NCI-H1092 (cell line): ENCODE results near the gene KLHL30.

Source experiments
- DNase-seq: peaks from one replicate; lab custom pipeline; 2025; lab: John Stamatoyannopoulos, UW

The KLHL30 gene

GRCh38 chr2:238149841-238150572 is 11.5 kb downstream of the KLHL30 start:
- no peak for DNase-seq

DNA sequence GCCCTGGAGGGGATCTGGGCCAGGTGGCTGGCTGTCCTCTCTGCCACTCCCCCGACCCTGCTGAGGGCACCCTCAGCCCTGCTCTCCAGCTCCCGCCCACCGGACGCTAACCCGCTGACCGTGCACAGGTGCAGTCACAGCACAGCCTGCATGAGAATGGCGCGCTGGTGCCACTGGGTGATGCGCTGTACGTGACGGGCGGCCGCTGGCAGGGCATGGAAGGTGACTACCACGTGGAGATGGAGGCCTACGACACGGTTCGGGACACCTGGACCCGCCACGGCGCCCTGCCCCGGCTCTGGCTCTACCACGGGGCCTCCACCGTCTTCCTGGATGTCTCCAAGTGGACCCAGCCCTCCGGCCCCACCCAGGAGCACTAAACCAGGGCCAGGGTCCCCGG is 12.2 kb downstream of the KLHL30 start:
- no peak for DNase-seq

- DNase-seq: no peak
Observed at GRCh38 chr2:238151205-238151604, 12.7 kb downstream of the KLHL30 start.

DNA sequence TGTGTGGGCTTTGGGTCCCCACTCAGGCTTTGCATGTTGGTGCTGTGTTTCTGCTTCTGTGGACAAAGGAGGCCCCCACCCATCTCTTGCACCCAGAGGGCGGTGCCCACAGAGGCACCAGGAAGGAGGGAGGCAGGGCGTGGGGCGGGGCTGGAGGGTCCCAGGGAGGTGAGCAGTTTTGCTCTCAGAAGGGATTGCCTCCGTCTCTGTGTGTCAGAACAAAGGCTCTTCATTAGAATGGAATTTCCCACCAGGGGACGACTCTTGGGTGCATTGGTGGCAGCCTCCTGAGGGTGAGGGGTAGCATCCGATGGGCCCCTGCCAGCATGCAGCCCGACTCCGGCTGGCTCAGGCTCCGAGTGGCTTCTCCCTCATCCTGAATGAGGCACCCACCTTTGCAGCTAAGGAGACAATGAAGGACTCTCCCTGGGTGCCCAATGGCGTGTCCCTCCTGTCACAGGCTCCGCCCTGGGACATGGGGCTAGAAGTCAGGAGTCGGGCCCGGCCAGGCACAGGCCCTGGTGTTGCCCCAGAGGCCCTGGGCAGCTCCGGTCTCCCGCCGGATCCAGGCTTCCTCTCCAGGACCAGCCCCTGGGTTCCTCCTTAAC is 13.3 kb downstream of the KLHL30 start:
- DNase-seq: no peak

DNA sequence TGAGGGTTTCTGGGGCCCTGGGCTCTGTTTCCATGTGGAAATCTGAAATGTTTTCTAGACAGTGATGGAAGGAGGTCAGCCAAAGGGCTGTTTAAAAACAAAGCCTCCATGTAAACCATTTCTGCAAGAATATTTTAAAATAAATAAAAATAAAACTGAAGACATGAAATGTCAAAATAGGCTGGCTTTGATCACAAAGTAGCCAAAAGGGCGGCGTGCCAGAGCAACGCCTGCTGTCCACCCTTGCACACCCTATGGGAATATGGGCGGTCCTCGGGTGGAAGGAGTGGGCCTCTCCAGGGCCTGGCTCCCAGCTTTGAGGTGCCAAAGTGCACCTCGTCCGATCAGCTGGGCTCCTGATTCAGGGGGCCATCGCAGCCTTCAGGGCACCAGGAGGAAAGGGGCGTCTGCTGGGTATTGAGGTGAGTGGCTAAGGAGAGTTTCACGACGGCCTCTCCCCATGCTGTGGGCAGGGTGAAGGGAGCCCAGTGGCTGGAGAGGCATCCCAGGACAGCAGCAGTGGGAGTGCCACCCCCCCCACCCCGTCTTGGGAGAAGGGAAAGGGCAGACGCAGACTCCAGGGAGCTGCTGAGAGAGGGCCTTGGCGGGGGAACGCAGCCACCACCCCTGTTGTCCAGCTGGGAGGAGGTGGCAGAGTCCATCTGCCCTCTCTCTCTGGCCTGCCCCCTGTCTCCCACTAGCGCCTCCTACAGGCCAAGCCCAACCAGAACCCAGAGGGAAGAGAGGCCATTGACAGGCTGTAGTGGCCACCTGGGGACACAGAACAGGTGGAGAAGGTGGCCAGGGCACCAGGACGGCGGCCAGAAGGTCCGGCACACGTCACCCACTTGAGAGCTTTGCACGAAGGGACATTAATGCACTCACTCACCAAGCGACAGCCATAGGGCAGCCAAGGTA is 14.6 kb downstream of the KLHL30 start:
- DNase-seq: no peak

GRCh38 chr2:238154570-238154969 is 16.1 kb downstream of the KLHL30 start:
- no peak for DNase-seq

DNA sequence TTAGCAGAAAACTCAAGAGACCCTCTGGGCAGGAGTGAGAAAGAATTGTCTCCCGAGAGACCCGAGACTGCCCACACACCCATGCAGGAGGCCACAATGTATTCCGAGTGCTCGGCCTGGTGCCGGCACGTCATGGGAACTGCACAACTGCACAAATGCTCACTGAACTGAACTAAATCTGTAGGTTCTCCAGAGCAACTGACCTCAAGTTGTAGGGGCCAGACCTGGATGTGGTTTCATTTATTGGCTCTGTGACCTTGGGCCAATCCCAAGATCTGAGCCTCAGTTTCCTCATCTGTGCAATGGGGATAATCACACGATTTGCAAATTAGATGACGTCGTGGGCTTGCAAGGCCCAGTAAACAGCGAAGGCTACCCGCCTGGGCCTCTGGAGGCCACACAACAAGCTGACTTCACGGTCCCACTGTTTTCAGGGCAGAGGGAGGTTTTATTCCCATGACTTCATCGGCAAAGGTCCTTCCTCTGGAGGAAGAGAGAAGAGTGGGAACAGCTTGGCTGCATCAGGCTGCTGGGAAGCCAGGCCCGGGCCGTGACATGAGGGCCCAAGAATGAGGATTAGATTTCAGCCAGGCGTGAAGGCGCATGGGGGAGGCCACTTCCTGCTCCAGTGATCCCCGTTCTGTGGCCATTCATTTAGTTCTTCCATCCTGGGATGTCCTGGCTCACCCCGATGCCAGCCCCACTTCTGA is 16.7 kb downstream of the KLHL30 start:
- DNase-seq: no peak

- DNase-seq: no peak
Observed at GRCh38 chr2:238155761-238156694, 17.6 kb downstream of the KLHL30 start.

DNA sequence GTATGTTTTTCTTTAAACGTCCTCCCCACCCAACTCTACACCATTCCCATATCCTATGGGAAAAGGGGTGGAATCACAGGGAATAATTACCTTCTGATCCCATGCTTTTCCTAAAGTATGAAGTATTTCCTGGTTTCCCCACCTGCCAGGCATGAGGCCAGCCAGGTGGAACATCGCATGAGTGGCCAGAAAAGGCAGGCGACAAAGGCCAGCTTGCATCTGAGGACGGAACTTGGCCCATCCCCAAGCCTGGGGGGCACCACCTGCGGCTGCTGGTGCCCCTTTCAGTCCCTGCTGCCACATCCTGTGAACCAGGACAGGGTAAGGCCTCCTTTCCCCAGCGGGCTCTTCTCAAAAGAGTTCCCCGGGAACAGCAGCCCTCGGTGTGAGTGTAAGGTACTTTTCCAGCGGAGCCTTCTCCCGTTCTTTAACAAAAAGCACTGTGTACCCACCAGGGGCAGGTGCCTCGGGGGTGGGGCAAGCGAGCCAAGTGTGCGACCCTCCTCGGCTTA is 19.1 kb downstream of the KLHL30 start:
- DNase-seq: no peak

DNA sequence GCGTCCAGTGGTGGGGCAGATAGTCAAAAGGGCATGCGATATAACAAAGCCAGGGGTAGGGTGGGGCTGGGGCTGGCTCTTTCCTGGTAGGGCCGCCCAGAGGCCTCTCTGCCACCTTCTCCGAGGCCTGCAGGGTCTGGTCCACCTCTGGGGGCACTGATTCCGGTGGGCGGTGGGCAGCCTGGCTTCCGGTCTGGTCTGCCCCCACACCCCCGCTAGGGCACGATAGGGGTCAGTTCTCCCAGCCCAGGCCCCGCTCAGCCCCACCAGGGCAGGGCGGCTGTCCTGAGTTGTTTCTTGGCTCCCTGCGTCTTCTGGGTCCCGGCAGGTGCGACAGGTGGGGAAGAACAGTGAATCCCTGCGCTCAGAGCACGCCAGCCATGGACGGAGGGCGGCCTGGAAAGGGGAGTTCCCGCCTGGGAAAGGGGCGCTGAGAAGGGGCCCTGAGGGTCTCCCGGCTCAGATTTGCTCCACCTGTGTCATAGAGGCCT is 19.6 kb downstream of the KLHL30 start:
- no peak for DNase-seq

GRCh38 chr2:238158509-238159070 is 20.1 kb downstream of the KLHL30 start, which contains the start of gene ERFE:
Gene ERFE (plus strand): TSS chr2:238158970. CDS start chr2:238159008, 38 bp downstream.
- DNase-seq: no peak

GRCh38 chr2:238159071-238159539 is 20.6 kb downstream of the KLHL30 start:
- no peak for DNase-seq

DNA sequence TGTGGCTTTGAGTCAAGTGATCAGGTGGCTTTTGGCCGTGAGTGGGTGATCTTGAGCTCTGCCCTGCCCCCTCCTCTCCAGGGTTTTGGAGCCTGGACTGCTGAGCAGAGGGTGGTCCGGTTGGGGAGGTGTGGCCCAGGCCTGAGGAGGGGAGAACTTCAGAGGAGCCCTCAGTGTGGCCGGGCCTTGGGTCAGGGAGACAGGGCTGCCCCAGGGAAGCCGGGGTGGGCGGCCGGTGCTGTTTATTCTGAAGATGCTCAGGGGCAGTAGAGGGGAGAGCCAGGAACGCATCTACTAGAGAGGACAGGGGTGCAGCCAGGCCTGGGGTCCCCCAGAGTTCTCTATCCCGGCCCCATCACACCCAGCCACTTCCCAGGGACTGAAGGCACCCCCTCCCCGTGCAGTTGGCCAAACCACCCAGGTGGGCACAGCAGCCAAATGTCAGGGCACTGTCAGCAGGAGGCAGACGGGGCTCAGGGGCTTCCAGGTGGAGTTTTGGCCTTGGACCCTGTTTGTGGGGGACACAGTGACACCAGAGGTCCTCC is 21.3 kb downstream of the KLHL30 start:
- no peak for DNase-seq

GRCh38 chr2:238160206-238161129 is 22.0 kb downstream of the KLHL30 start:
- DNase-seq: no peak

GRCh38 chr2:238161291-238162051 is 23.0 kb downstream of the KLHL30 start:
- DNase-seq: no peak

- no peak for DNase-seq
Observed at GRCh38 chr2:238162251-238162845, 23.9 kb downstream of the KLHL30 start.

DNA sequence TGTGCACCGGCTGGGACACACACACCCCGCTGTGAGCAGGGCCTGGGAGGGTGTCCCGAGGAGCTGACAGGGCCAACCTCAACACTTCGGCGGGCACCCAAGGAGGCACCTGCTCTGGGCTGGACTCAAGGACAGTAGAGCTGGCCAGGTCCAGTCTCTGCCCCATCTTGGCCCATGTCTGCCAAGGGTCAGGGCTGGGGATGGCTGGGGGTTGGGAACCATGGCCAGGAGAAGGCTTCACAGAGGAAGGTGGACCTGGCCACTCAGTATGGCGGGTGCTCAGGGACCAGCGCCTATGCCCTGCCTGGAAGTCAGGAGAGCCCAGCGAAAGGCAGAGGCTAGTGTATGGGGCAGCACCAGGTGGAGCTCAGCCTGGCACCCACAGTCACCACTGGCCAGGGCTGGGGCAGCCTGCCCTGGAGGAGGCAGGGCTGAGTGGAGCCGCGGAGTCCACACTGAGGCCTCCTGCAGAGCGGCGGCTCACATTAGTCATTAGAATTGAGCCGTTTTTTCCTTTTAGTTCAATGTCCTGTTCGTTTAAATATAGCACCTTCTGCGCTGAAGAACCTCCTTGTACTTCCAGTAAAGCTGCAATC is 24.5 kb downstream of the KLHL30 start:
- DNase-seq: no peak
